WERI-Rb-1 (cell line): ENCODE results near the gene COL5A1.

Source experiments
- DNase-seq: peaks from one replicate; pipeline ENCODE4 v3.0.0-alpha.2; 2020
- H3K27ac ChIP-seq: fragments of 250-450 bp; sonication (Bioruptor Pico); 2 replicates; pipeline ENCODE4 v1.5.1; 2020; ENCODE audit warnings: mild to moderate bottlenecking, moderate library complexity
- H3K27me3 ChIP-seq: fragments of 250-450 bp; sonication (Bioruptor Pico); 2 replicates; pipeline ENCODE4 v1.5.1; 2021; ENCODE audit warnings: mild to moderate bottlenecking, low read depth, moderate library complexity; ENCODE audit not compliant: insufficient read depth, severe bottlenecking
- H3K36me3 ChIP-seq: fragments of 250-450 bp; sonication (Bioruptor Pico); 2 replicates; pipeline ENCODE4 v1.5.1; 2020; ENCODE audit warnings: mild to moderate bottlenecking, moderate library complexity
- H3K4me3 ChIP-seq: 2 replicates; pipeline ENCODE4 v1.5.1; 2011; ENCODE audit warnings: low read depth, mild to moderate bottlenecking, control low read depth, low read length
- H3K9me3 ChIP-seq: fragments of 250-450 bp; sonication (Bioruptor Pico); 2 replicates; pipeline ENCODE4 v1.5.1; 2021; ENCODE audit warnings: mild to moderate bottlenecking, moderate library complexity; ENCODE audit not compliant: severe bottlenecking
- TF ChIP-seq, protein P1 (sequence below): IDR thresholded peaks from 2 replicates; pipeline ENCODE4 v1.5.1; 2011; ENCODE audit warnings: low read depth, mild to moderate bottlenecking, control low read depth, inconsistent platforms, low read length

Gene COL5A1

DNA sequence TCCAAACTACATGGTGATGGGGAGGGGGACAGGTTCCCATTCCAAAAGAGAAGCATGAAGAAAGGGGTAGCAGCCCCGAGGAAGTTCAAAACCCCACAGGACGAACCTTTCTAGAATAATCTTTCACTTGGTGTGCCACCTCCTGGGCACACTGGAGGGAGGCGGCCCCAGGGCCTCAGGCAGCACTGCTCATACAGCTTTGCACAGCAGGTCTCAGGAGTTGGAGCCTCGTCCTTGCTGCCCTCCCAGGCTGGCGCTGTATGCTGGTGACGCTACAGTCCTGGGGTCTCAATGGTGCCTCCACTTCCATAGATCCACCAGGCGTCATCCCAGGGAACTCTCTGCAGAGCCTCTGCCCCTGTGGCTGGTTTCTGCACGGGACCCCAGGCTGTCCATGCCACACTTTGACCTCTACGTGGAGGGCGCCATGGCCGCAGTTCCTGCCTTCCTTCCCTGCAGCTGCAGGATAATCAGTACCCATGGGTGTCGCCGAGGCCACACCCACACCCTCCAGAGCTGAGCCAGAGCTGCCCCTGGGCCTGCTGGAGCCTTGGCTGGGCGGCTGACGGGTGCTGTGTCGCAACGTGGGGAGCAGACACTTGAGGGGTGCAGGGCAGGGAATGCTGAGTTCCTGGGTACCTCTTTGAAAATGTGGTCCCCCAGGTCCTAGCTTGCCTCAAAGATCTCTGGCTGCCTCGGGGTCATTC lies 95.3 kb downstream of the COL5A1 start:
- no peak overlapping the region for H3K27ac ChIP-seq
- H3K9me3 ChIP-seq: no peaks in the 10 kb centered on the region
- no peaks in the 10 kb centered on the region; the same call in 1 of the 2 replicates for H3K36me3 ChIP-seq
- H3K27me3 ChIP-seq: no peaks in the 10 kb centered on the region
- TF ChIP-seq, protein P1, sequence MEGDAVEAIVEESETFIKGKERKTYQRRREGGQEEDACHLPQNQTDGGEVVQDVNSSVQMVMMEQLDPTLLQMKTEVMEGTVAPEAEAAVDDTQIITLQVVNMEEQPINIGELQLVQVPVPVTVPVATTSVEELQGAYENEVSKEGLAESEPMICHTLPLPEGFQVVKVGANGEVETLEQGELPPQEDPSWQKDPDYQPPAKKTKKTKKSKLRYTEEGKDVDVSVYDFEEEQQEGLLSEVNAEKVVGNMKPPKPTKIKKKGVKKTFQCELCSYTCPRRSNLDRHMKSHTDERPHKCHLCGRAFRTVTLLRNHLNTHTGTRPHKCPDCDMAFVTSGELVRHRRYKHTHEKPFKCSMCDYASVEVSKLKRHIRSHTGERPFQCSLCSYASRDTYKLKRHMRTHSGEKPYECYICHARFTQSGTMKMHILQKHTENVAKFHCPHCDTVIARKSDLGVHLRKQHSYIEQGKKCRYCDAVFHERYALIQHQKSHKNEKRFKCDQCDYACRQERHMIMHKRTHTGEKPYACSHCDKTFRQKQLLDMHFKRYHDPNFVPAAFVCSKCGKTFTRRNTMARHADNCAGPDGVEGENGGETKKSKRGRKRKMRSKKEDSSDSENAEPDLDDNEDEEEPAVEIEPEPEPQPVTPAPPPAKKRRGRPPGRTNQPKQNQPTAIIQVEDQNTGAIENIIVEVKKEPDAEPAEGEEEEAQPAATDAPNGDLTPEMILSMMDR: no peak
- no peak for DNase-seq
- no peak overlapping the region for H3K4me3 ChIP-seq

DNA sequence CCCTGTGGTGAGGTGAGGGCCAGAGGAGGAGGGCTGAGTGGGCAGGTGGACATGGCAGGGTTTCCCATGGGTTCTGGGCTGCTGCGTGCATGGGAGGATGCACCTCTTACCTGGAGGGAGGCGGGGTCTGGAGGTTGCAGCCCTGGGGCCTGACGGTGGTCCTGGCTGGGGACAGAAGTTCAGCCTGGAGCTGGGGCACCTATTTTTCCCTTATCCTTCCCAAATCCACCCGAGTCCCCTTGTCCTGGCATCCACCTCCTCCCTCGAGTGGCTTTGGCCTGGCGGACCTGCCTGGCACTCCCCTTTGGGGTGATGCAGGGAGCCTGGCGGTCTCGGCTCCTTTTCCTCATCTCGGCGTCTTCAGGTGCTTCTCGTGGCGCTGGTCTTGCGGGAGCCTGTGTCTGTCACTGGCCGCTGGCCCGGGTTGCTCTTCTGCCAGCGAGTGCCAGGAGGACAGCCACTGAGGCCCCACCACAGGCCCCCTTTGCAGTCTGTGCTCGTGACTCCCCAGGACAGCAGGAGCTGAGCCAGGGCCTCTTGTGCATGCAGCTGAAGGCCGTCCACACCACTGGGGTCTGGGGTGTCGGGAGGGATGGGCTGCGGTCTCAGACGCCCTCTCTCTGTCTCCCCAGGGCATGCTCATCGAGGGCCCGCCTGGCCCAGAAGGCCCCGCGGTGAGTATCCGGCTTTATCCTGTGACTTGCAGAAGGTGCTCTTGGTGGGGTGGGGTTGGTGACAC lies 96.4 kb downstream of the COL5A1 start:
- no peak for DNase-seq
- Histone ChIP-seq H3K4me3 (no peak overlapping the region), H3K27me3 (no peaks in the 10 kb centered on the region), H3K27ac (peak overlapping the region; percentile 55; the same call in 1 of the 2 replicates), H3K9me3 (no peaks in the 10 kb centered on the region), H3K36me3 (no peaks in the 10 kb centered on the region)
- TF ChIP-seq, protein P1: no peak

DNA sequence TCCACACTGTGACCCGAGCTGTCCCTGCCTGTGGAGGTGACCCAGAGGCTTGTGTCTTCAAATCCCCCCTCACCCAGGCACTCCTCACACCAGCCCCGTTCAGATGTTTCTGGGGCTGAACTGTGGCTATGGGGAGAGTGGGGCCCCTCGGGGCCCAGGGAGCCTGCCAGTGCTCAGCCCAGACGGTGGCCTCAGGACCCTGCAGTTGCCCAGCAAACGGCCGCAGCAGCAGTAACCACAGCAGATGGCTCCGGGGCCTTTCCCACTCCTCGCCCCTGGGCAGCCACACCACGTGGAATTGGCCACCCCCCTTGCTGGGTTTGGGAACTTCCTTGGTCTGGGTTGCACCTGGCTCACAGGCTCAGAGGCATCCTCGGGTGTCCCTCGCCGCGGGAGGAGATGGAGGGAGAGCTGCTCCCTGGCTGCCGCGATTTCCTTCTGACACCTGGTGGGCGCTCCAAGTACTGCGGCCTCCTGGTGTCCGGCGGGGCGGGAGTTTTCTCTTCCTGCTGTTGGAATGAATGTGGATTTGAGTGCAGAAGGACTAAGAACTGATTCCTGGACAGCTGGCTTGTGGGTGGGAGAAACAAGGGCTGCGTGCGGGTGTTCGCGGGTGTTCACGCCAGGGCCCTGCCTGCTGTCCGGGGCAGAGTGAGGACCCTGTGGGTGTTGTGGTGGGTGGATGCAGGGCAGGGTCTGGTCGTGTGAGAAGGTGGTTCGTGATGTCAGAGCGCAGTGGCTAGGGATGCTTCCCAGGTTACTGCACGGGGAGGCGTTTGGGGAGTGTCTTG lies 97.5 kb downstream of the COL5A1 start:
- TF ChIP-seq, protein P1: peak; percentile 88
- H3K36me3 ChIP-seq: no peaks in the 10 kb centered on the region
- H3K4me3 ChIP-seq: no peak overlapping the region
- DNase-seq: peak; percentile 89
- peak overlapping the region; percentile 55 for H3K27ac ChIP-seq
- H3K27me3 ChIP-seq: no peaks in the 10 kb centered on the region
- no peaks in the 10 kb centered on the region for H3K9me3 ChIP-seq

DNA sequence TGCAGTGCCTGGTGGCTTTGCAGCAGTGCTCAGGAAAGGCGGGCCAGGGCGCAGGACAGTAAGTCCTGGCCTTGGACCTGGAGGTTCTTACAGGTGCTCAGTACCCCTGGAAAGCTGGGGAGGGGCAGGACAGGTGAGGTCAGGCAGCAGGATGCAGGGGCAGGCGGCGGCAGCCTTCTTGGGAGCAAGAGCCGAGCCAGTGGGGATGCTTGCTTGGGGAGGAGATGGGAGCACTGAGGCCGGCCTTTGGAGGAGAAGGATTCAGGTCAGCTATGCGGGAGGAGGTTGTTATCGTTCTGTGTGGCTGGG lies 98.0 kb downstream of the COL5A1 start:
- Histone ChIP-seq H3K27me3 (no peaks in the 10 kb centered on the region), H3K4me3 (no peak overlapping the region), H3K36me3 (no peaks in the 10 kb centered on the region), H3K27ac (peak overlapping the region; percentile 54), H3K9me3 (no peaks in the 10 kb centered on the region)
- TF ChIP-seq, protein P1: no peak
- DNase-seq: no peak

DNA sequence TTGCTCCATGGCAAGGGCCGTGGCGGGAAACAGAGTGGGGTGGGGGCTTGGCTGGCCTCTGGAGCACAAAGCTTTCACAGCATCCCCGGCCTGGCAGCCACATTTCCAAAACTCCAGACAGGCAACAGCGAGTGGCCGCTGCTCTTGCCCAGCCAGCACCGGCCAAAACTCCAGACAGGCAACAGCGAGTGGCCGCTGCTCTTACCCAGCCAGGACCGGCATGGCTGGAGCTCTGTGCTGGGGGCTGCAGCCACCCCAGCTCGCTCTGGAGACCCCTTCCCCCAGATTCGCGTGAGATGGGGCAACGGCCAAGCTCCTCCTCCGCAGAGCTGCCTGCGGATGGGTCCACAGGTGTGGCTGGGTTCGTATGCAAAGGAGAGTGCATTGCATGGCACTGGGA lies 98.5 kb downstream of the COL5A1 start:
- Histone ChIP-seq H3K27me3 (no peaks in the 10 kb centered on the region), H3K36me3 (no peaks in the 10 kb centered on the region)
- TF ChIP-seq, protein P1: no peak

More for the DNA sequence above, 98.5 kb downstream of the COL5A1 start:
- Histone ChIP-seq H3K9me3 (no peaks in the 10 kb centered on the region), H3K4me3 (no peak overlapping the region), H3K27ac (no peak overlapping the region)
- no peak for DNase-seq
